Suprapubic skin (tissue), 4 donors: Measurements from ENCODE around the gene TMEM178B. TPM values are rescaled to one million over a fixed set of nuclear protein-coding genes. Genes with fewer than 3 reads are reported as not detected.
"Not testable (repeated sequence)": the region's sequence is repeated elsewhere in the genome, so short reads cannot be mapped to it uniquely, and the experiment has no call there.

Source experiments
- DNase-seq, 2 donors: peaks; one replicate each; pipeline ENCODE4 v3.0.0-alpha.2; 2019; ENCODE audit warnings: low spot score in 2 of 2
- H3K27ac ChIP-seq: fragments of 200-600 bp; sonication (generic); one replicate; pipeline ENCODE4 v1.5.1; 2019
- H3K27me3 ChIP-seq: fragments of 200-600 bp; sonication (generic); one replicate; pipeline ENCODE4 v1.5.1; 2019
- H3K36me3 ChIP-seq: fragments of 200-600 bp; sonication (generic); one replicate; pipeline ENCODE4 v1.5.1; 2019
- H3K4me1 ChIP-seq: fragments of 200-600 bp; sonication (generic); one replicate; pipeline ENCODE4 v1.5.1; 2019
- H3K4me3 ChIP-seq: fragments of 200-600 bp; sonication (generic); one replicate; pipeline ENCODE4 v1.5.1; 2019; ENCODE audit warnings: mild to moderate bottlenecking
- H3K9me3 ChIP-seq: fragments of 200-600 bp; sonication (generic); one replicate; pipeline ENCODE4 v1.5.1; 2019
- CTCF ChIP-seq, 2 donors: fragments of 200-600 bp in 1 of 2; fragments of 450-650 bp in 1 of 2; sonication (generic) in 1 of 2; IDR thresholded peaks; one replicate each; pipeline ENCODE4 v1.5.1; 2016 to 2019; ENCODE audit warnings: antibody characterized with exemption in 2 of 2, mild to moderate bottlenecking in 1 of 2, moderate library complexity in 1 of 2
- EP300 ChIP-seq: sonication (generic); formaldehyde crosslinking; IDR thresholded peaks from one replicate; pipeline ENCODE4 v1.6.1; 2017; ENCODE audit warnings: antibody characterized with exemption
- POLR2A ChIP-seq, 2 donors: fragments of 450-650 bp; IDR thresholded peaks; one replicate each; pipeline ENCODE4 v1.6.1; 2017; ENCODE audit warnings: antibody characterized with exemption in 2 of 2, mild to moderate bottlenecking in 2 of 2, moderate library complexity in 2 of 2
- POLR2AphosphoS5 ChIP-seq, 3 donors: sonication (generic); formaldehyde crosslinking; IDR thresholded peaks; one replicate each; pipeline ENCODE4 v1.6.1; 2017; ENCODE audit warnings: antibody characterized with exemption in 3 of 3
- WGBS: methylation state at CpG from one replicate; pipeline ENCODE4 v1.1.5; 2018; 5-methylcytosine and 5-hydroxymethylcytosine counted together
- total RNA-seq, 4 donors: library from RNA; depleted of rRNA; stranded (reverse); fragments of >200 nt; gene quantifications; one replicate each; pipeline ENCODE4 v1.1.0, GENCODE V29; 2016

TMEM178B gene
- total RNA-seq, 4 donors from 2014 or later: 0.34 to 1.6 (median 0.72) TPM

- no peaks in the 10 kb centered on the region for H3K4me1 ChIP-seq
- WGBS: 83% methylated on average over 6 of the region's 6 CpGs
- H3K27ac ChIP-seq: no peak overlapping the region
- H3K9me3 ChIP-seq: no peaks in the 10 kb centered on the region
- H3K4me3 ChIP-seq: no peak overlapping the region
- TF ChIP-seq CTCF (IDR thresholded peaks at IDR 0.05) (no peak), EP300 (no peak), POLR2A (IDR thresholded peaks at IDR 0.05) (no peak), POLR2AphosphoS5 (IDR thresholded peaks at IDR 0.05) (no peak)
- DNase-seq: no peak
- H3K36me3 ChIP-seq: no peaks in the 10 kb centered on the region
- H3K27me3 ChIP-seq: no peaks in the 10 kb centered on the region
Observed at GRCh38 chr7:141390339-141390738, 316.5 kb downstream of the TMEM178B start.

- Histone ChIP-seq H3K4me3 (no peak overlapping the region), H3K27me3 (no peaks in the 10 kb centered on the region), H3K27ac (no peak overlapping the region), H3K9me3 (no peaks in the 10 kb centered on the region), H3K36me3 (no peaks in the 10 kb centered on the region), H3K4me1 (no peaks in the 10 kb centered on the region)
- no peak for DNase-seq
- TF ChIP-seq POLR2AphosphoS5 (IDR thresholded peaks at IDR 0.05): no peak
- TF ChIP-seq POLR2A (IDR thresholded peaks at IDR 0.05): no peak
- no peak for TF ChIP-seq CTCF (IDR thresholded peaks at IDR 0.05)
- no peak for TF ChIP-seq EP300
- 77% methylated on average over 4 of the region's 4 CpGs for WGBS
Observed at GRCh38 chr7:141393056-141393455, 319.2 kb downstream of the TMEM178B start.

- no peak for DNase-seq
- TF ChIP-seq EP300 (no peak), POLR2AphosphoS5 (IDR thresholded peaks at IDR 0.05) (no peak), POLR2A (IDR thresholded peaks at IDR 0.05) (no peak), CTCF (IDR thresholded peaks at IDR 0.05) (no peak)
- Histone ChIP-seq H3K4me1 (no peaks in the 10 kb centered on the region), H3K27me3 (no peaks in the 10 kb centered on the region), H3K9me3 (no peaks in the 10 kb centered on the region), H3K27ac (no peak overlapping the region), H3K36me3 (no peaks in the 10 kb centered on the region), H3K4me3 (no peak overlapping the region)
- WGBS: 82% methylated on average over 7 of the region's 7 CpGs
Observed at GRCh38 chr7:141397236-141398163, 323.6 kb downstream of the TMEM178B start.

- Histone ChIP-seq H3K4me1 (no peaks in the 10 kb centered on the region), H3K4me3 (no peak overlapping the region), H3K27me3 (no peaks in the 10 kb centered on the region), H3K36me3 (no peaks in the 10 kb centered on the region), H3K27ac (no peak overlapping the region), H3K9me3 (no peaks in the 10 kb centered on the region)
- TF ChIP-seq POLR2A (IDR thresholded peaks at IDR 0.05): no peak
- TF ChIP-seq POLR2AphosphoS5 (IDR thresholded peaks at IDR 0.05): no peak
- no peak for TF ChIP-seq EP300
- no peak for TF ChIP-seq CTCF (IDR thresholded peaks at IDR 0.05)
- WGBS: 59% methylated on average over 2 of the region's 2 CpGs
- DNase-seq: no peak
Observed at GRCh38 chr7:141400356-141400755, 326.5 kb downstream of the TMEM178B start.

- H3K4me3 ChIP-seq: no peak overlapping the region
- H3K4me1 ChIP-seq: no peaks in the 10 kb centered on the region
- H3K27ac ChIP-seq: no peak overlapping the region
- no peak for DNase-seq
- WGBS: 69% methylated on average over 9 of the region's 9 CpGs
- H3K9me3 ChIP-seq: no peaks in the 10 kb centered on the region
- no peaks in the 10 kb centered on the region for H3K27me3 ChIP-seq
- no peaks in the 10 kb centered on the region for H3K36me3 ChIP-seq
- TF ChIP-seq EP300 (no peak), POLR2AphosphoS5 (IDR thresholded peaks at IDR 0.05) (no peak), CTCF (IDR thresholded peaks at IDR 0.05) (no peak), POLR2A (IDR thresholded peaks at IDR 0.05) (no peak)
Observed at GRCh38 chr7:141402277-141402996, 328.6 kb downstream of the TMEM178B start.

- not testable (repeated sequence) for H3K36me3 ChIP-seq, H3K9me3 ChIP-seq, H3K27me3 ChIP-seq, DNase-seq, H3K4me3 ChIP-seq, H3K27ac ChIP-seq, H3K4me1 ChIP-seq
- WGBS: 92% methylated on average over 11 of the region's 11 CpGs
Observed at GRCh38 chr7:141403846-141404245, 330.0 kb downstream of the TMEM178B start.
